OCI-LY7 (cell line): ENCODE data around the gene PIEZO1. TPM values are rescaled to one million over a fixed set of nuclear protein-coding genes. Genes with fewer than 3 reads are reported as not detected.

Experiments used
- BruUV-seq: library from RNA; stranded (reverse); fragments of 400-500 nt; replicated peaks from 2 replicates; lab custom pipeline; 2021; lab: Mats Ljungman, UMichigan
- CTCF ChIA-PET: fragments of 300-600 bp; sonication (Branson Sonifier 250); formaldehyde crosslinking; loops from one replicate; lab custom pipeline; 2022; ENCODE audit warnings: antibody characterized with exemption; ENCODE audit not compliant: unreplicated experiment; lab: Charles Lee
- POLR2A ChIA-PET: fragments of 300-600 bp; sonication (Branson Sonifier 250); formaldehyde crosslinking; loops from one replicate; lab custom pipeline; 2022; ENCODE audit warnings: antibody characterized with exemption; lab: Charles Lee
- DNase-seq: peaks from one replicate; pipeline ENCODE4 v3.0.0-alpha.2; 2015; ENCODE audit warnings: low spot score
- H2AFZ ChIP-seq: fragments of 200-600 bp; sonication (generic), shearing (Covaris generic); 2 replicates; pipeline ENCODE4 v1.6.1; 2014; ENCODE audit warnings: mild to moderate bottlenecking, antibody characterized with exemption, low read length, moderate library complexity
- H3K27ac ChIP-seq: fragments of 200-600 bp; sonication (generic); 2 replicates; pipeline ENCODE4 v1.5.1; 2014; ENCODE audit warnings: mixed run types, low read depth, mild to moderate bottlenecking, moderate library complexity, low read length, inconsistent platforms; ENCODE audit not compliant: poor library complexity, severe bottlenecking
- H3K36me3 ChIP-seq: fragments of 200-600 bp; sonication (generic); 2 replicates; pipeline ENCODE4 v1.6.1; 2014; ENCODE audit warnings: mild to moderate bottlenecking, antibody characterized with exemption, low read length, moderate library complexity, mixed read lengths; ENCODE audit not compliant: insufficient read depth
- H3K4me1 ChIP-seq: fragments of 200-600 bp; sonication (generic); 2 replicates; pipeline ENCODE4 v1.5.1; 2014; ENCODE audit warnings: mild to moderate bottlenecking, low read length; ENCODE audit not compliant: insufficient read depth, poor library complexity, severe bottlenecking
- H3K4me2 ChIP-seq: fragments of 200-600 bp; sonication (generic); 2 replicates; pipeline ENCODE4 v1.6.1; 2014; ENCODE audit warnings: mild to moderate bottlenecking, low read length
- H3K4me3 ChIP-seq: fragments of 200-600 bp; sonication (generic); 2 replicates; pipeline ENCODE4 v1.5.1; 2014; ENCODE audit warnings: mild to moderate bottlenecking, low read depth, low read length; ENCODE audit not compliant: poor library complexity, severe bottlenecking
- H3K79me2 ChIP-seq: fragments of 200-600 bp; sonication (generic); 2 replicates; pipeline ENCODE4 v1.6.1; 2016; ENCODE audit warnings: low read depth, mild to moderate bottlenecking, low read length, moderate library complexity, mixed read lengths; ENCODE audit not compliant: insufficient read depth
- H3K9me2 ChIP-seq: fragments of 200-600 bp; sonication (generic); 2 replicates; pipeline ENCODE4 v1.6.1; 2016; ENCODE audit warnings: mild to moderate bottlenecking, low read length, mixed read lengths; ENCODE audit not compliant: insufficient read depth
- H3K9me3 ChIP-seq: fragments of 200-600 bp; sonication (generic); 2 replicates; pipeline ENCODE4 v1.6.1; 2014; ENCODE audit warnings: mild to moderate bottlenecking, mixed run types, low read length, mixed read lengths
- H4K20me1 ChIP-seq: fragments of 200-600 bp; sonication (generic); 2 replicates; pipeline ENCODE4 v1.6.1; 2014; ENCODE audit warnings: mild to moderate bottlenecking, antibody characterized with exemption, low read length, moderate library complexity, mixed read lengths; ENCODE audit not compliant: insufficient read depth
- CTCF ChIP-seq: fragments of 200-600 bp; sonication (generic); conservative IDR thresholded peaks from 2 replicates; pipeline ENCODE4 v1.5.1; 2014; ENCODE audit warnings: mild to moderate bottlenecking, antibody characterized with exemption, low read length, moderate library complexity, mixed read lengths
- EZH2phosphoT487 ChIP-seq: fragments of 200-600 bp; sonication (generic); IDR thresholded peaks from 2 replicates; pipeline ENCODE4 v1.6.1; 2018; ENCODE audit warnings: low read depth, borderline replicate concordance, mild to moderate bottlenecking, mixed run types, antibody characterized with exemption, low read length, moderate library complexity, mixed read lengths
- intact Hi-C: fragments of 100-400 bp; cut with micrococcal nuclease; formaldehyde crosslinking; loops from one replicate; pipeline ENCODE4 v1.10.0; 2022; ENCODE audit not compliant: unreplicated experiment
- total RNA-seq, 2 experiments: library from RNA; depleted of rRNA in 1 of 2; stranded (reverse); fragments of >200 nt in 1 of 2; shearing (Covaris generic) in 1 of 2; gene quantifications; 2 replicates each; pipeline ENCODE4 v1.2.3, GENCODE V29; 2014 to 2022

Gene PIEZO1
- total RNA-seq, 2 experiments from 2014 or later: 144 to 154 TPM

GRCh38 chr16:88748364-88748763 is 36.7 kb downstream of the PIEZO1 start:
- DNase-seq: no peak
- no peak for TF ChIP-seq EZH2phosphoT487
- H3K9me2 ChIP-seq: no peaks in the 10 kb centered on the region
- H2AFZ ChIP-seq: no peak overlapping the region
- peaks cover 39% of the 10 kb centered on the region for H3K4me1 ChIP-seq
- H3K9me3 ChIP-seq: no peaks in the 10 kb centered on the region
- no peaks in the 10 kb centered on the region for H4K20me1 ChIP-seq
- POLR2A ChIA-PET: interaction anchor here (0.5 to 0.6 kb wide), 2 partner anchors 16 to 54 kb away, joined by 3 to 4 read pairs; no protein-coding TSS in a partner anchor
- no TSS peak for BruUV-seq
- CTCF ChIA-PET: no interaction called here
- no peaks in the 10 kb centered on the region for H3K79me2 ChIP-seq
- H3K36me3 ChIP-seq: no peaks in the 10 kb centered on the region; the same call in 1 of the 2 replicates
- intact Hi-C loops: no loop called here
- no peak overlapping the region for H3K27ac ChIP-seq
- no peak overlapping the region for H3K4me3 ChIP-seq
- no peak overlapping the region for H3K4me2 ChIP-seq

- no peaks in the 10 kb centered on the region for H3K79me2 ChIP-seq
- H2AFZ ChIP-seq: no peak overlapping the region
- H3K36me3 ChIP-seq: no peaks in the 10 kb centered on the region; the same call in 1 of the 2 replicates
- no TSS peak for BruUV-seq
- no peaks in the 10 kb centered on the region for H3K9me3 ChIP-seq
- intact Hi-C loops: no loop called here
- POLR2A ChIA-PET: no interaction called here
- H3K4me1 ChIP-seq: peaks cover 45% of the 10 kb centered on the region
- H3K4me3 ChIP-seq: no peak overlapping the region
- no peaks in the 10 kb centered on the region for H4K20me1 ChIP-seq
- H3K4me2 ChIP-seq: no peak overlapping the region
- DNase-seq: peak; percentile 66
- H3K9me2 ChIP-seq: no peaks in the 10 kb centered on the region
- CTCF ChIA-PET: no interaction called here
- no peak overlapping the region for H3K27ac ChIP-seq
- TF ChIP-seq EZH2phosphoT487: no peak
- TF ChIP-seq CTCF: peak; percentile 70
Measured at GRCh38 chr16:88747588-88748301, 37.3 kb downstream of the PIEZO1 start.

GRCh38 chr16:88746506-88746905 is 38.5 kb downstream of the PIEZO1 start:
- Histone ChIP-seq H3K4me1 (peaks cover 49% of the 10 kb centered on the region), H2AFZ (no peak overlapping the region), H3K9me2 (no peaks in the 10 kb centered on the region), H3K4me3 (peak overlapping the region; percentile 60), H3K27ac (peak overlapping the region; percentile 80), H3K9me3 (no peaks in the 10 kb centered on the region), H4K20me1 (no peaks in the 10 kb centered on the region), H3K79me2 (no peaks in the 10 kb centered on the region), H3K36me3 (no peaks in the 10 kb centered on the region; the same call in 1 of the 2 replicates), H3K4me2 (peak overlapping the region; percentile 87)
- TF ChIP-seq EZH2phosphoT487 (no peak), CTCF (no peak)
- no TSS peak for BruUV-seq
- ChIA-PET POLR2A (interaction anchor here (0.9 kb wide), 1 partner anchor 34 kb away, joined by 3 read pairs; no protein-coding TSS in a partner anchor), CTCF (no interaction called here)
- no peak for DNase-seq
- intact Hi-C loops: no loop called here
